BJ (cell line): ENCODE measurements around the gene UPF1. TPM values are rescaled to one million over a fixed set of nuclear protein-coding genes. Genes with fewer than 3 reads are reported as not detected.

Source experiments
- CTCF ChIA-PET: fragments of 350-600 bp; formaldehyde crosslinking; extraction: SDS; loops from one replicate; lab custom pipeline; 2021; ENCODE audit warnings: antibody characterized with exemption, inconsistent platforms; lab: Yijun Ruan, JAX
- POLR2A ChIA-PET: fragments of 300-600 bp; sonication (Branson Sonifier 250); formaldehyde crosslinking; extraction: SDS; loops from one replicate; lab custom pipeline; 2021; ENCODE audit warnings: antibody characterized with exemption; lab: Charles Lee
- DNase-seq: peaks from one replicate; pipeline ENCODE4 v3.0.0-alpha.2; 2011; ENCODE audit warnings: low read depth
- H3K27me3 ChIP-seq: 2 replicates; pipeline ENCODE4 v1.6.0; 2011; ENCODE audit warnings: low read length; ENCODE audit not compliant: control insufficient read depth, insufficient read depth
- H3K36me3 ChIP-seq: 2 replicates; pipeline ENCODE4 v1.5.1; 2011; ENCODE audit warnings: low read length; ENCODE audit not compliant: control insufficient read depth, insufficient read depth
- H3K4me3 ChIP-seq: 2 replicates; pipeline ENCODE4 v1.5.1; 2011; ENCODE audit warnings: low read depth, mild to moderate bottlenecking, control low read depth, low read length
- polyA plus RNA-seq: library from polyadenylated mRNA; depleted of rRNA; stranded (reverse); fragments of >200 nt; gene quantifications from 2 replicates; pipeline ENCODE4 v1.2.3, GENCODE V29; 2011
- TF ChIP-seq, protein P1 (sequence below): IDR thresholded peaks from 2 replicates; pipeline ENCODE4 v1.5.1; 2011; ENCODE audit warnings: low read depth, mild to moderate bottlenecking, control low read depth, inconsistent platforms, low read length, moderate library complexity; ENCODE audit not compliant: insufficient read depth

UPF1 gene
- polyA plus RNA-seq, 1 experiment = 24.1 TPM

DNA sequence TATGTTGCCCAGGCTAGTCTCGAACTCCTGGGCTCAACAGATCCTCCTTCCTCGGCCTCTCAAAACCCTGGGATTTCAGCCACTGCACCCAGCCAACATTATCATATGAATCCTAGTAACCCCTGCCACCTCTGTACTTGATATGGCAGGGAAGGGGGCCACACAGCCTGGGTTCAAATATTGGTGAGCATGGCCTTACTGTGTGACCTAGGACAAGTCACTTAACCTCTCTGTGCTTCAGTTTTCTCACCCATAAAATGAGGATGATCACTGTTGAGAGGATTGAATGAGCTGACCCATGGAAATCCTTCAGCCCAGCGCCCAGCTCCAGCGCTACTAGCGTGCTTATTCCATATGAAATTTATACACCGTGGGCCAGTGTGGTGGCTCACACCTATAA, 37.1 kb upstream of the UPF1 start:
- DNase-seq = no peak
- ChIA-PET POLR2A (interaction anchor here (0.5 kb wide), 1 partner anchor 48 kb away, joined by 6 read pairs; no protein-coding TSS in a partner anchor), CTCF (interaction anchor here (0.7 kb wide), 1 partner anchor 12 kb away, joined by 3 read pairs; no protein-coding TSS in a partner anchor)
- no peaks in the 10 kb centered on the region for H3K36me3 ChIP-seq
- TF ChIP-seq, protein P1, sequence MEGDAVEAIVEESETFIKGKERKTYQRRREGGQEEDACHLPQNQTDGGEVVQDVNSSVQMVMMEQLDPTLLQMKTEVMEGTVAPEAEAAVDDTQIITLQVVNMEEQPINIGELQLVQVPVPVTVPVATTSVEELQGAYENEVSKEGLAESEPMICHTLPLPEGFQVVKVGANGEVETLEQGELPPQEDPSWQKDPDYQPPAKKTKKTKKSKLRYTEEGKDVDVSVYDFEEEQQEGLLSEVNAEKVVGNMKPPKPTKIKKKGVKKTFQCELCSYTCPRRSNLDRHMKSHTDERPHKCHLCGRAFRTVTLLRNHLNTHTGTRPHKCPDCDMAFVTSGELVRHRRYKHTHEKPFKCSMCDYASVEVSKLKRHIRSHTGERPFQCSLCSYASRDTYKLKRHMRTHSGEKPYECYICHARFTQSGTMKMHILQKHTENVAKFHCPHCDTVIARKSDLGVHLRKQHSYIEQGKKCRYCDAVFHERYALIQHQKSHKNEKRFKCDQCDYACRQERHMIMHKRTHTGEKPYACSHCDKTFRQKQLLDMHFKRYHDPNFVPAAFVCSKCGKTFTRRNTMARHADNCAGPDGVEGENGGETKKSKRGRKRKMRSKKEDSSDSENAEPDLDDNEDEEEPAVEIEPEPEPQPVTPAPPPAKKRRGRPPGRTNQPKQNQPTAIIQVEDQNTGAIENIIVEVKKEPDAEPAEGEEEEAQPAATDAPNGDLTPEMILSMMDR = no peak
- no peak overlapping the region for H3K4me3 ChIP-seq
- peaks cover 25% of the 10 kb centered on the region for H3K27me3 ChIP-seq

DNA sequence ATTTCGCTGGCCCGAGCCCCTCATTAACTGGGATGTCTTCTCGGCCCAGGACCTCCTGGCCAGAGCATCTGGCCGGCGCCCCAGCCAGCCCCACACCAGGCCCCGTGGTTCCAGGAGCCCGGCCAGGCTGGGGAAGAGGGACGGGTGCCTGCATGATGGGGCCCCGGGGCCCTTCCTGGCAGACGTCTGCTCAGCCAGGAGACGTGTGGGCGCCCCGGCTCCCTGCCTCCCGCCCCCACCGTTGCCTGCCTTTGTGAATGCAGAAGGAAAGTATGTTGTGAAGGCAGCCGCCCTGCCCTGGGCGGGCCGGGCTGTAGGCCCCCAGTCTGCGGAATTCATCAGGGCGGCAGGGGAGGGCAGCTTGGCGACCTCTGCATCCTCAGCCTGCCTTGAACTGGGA, 36.2 kb upstream of the UPF1 start:
- DNase-seq = no peak
- peaks cover 19% of the 10 kb centered on the region for H3K27me3 ChIP-seq
- H3K4me3 ChIP-seq = no peak overlapping the region
- TF ChIP-seq, protein P1 = no peak
- no peaks in the 10 kb centered on the region for H3K36me3 ChIP-seq
- POLR2A ChIA-PET = no interaction called here
- CTCF ChIA-PET = interaction anchor here (0.6 kb wide), 1 partner anchor 69 kb away, joined by 3 read pairs; no protein-coding TSS in a partner anchor

DNA sequence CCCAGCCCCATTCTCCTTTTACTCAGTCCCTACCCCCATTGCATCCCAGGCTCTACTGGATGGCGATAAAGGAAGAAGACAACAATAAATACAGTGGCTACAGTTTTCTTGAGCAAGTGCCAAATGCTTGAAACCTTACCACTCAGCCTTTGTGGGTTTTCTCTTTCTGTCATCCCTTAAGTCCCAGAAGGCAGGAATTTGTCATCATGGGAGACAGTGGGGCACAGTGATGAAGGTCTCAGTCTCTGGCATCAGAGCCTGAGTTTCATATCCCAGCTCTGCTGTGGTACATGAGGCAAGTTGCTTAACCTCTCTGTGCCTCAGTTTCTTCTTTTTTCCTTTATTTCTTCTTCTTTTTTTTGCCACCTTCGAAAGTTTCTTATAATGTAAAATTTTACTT, 35.5 kb upstream of the UPF1 start:
- peaks cover 17% of the 10 kb centered on the region for H3K27me3 ChIP-seq
- no peak for DNase-seq
- no peaks in the 10 kb centered on the region for H3K36me3 ChIP-seq
- ChIA-PET POLR2A (no interaction called here), CTCF (no interaction called here)
- TF ChIP-seq, protein P1 = no peak
- no peak overlapping the region for H3K4me3 ChIP-seq

DNA sequence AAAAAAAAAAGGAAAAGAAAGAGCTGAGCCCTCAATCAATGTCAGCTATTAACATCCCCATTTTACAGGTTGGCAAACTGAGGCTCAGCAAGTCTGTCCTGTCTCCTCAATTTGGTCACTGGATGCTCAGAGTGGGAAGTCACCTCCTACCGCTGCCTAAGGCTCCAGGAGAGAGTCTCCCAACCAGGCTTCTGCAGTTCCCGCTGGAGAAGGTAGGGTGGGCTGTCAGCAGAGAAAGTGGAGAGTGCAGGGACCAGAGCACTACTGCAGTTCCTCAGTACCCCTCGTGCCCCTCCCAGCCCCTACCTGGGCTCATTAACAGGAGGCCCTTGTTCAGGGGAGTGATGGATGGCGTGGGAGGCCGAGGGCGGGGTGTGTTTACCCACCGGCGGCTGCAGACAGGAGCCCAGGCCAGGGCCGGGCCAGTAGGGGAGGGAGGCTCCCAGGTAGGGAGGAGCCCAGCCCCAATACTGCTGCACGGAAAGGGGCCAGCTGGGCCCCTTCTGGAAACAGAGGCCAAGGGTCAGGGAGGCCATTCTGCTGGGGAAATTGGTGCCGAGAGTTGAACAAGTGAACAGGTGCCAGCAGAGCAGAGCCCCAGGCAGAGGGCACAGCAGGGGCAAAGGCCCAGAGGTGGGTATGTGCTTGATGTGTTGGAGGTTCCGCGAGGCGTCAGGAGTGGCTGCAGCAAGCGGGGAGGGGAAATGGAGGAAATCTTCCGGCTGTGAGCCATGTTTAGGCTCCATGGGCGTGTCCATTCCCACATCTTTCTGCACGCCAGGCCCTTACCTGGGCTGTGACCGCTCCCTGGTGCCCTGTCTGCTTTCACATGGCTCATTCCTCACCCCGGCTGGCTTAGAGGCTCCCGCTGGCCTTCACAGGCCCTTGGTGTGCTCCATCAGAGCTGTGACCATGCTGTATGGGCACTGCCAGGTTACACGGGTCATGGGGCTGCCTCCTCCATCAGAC, 33.1 kb upstream of the UPF1 start:
- no peak for DNase-seq
- H3K27me3 ChIP-seq = 0 out of 2 replicates have a peak, but pooled peaks cover 8% of the 10 kb centered on the region
- no peaks in the 10 kb centered on the region for H3K36me3 ChIP-seq
- H3K4me3 ChIP-seq = no peak overlapping the region
- TF ChIP-seq, protein P1 = no peak
- ChIA-PET CTCF (interaction anchor here (0.6 kb wide), 1 partner anchor 120 kb away, joined by 3 read pairs; no protein-coding TSS in a partner anchor), POLR2A (no interaction called here)

DNA sequence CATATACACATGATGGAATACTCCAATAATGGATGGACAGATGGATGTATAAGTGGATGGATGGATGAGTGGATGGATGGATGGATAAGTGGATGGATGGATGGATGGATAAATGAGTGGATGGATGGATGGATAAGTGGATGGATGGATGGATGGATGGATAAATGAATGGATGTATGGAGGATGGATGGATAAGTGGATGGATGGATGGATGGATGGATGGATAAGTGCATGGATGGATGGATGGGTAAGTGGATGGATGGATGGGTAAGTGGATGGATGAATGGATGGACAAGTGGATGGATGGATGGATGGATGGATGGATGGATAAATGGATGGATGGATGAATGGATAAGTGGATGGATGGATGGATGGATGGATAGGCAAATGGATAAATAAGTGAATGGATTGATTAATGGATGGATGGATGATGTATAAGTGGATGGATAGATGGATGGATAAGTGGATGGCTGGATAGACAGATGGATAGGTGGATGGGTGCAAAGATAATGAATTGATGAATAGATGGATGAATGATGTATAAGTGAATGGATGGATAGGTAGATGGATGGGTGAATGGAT, 32.3 kb upstream of the UPF1 start:
- no peak overlapping the region for H3K4me3 ChIP-seq
- POLR2A ChIA-PET = no interaction called here
- TF ChIP-seq, protein P1 = no peak
- H3K27me3 ChIP-seq = peaks cover 8% of the 10 kb centered on the region; the same call in 1 of the 2 replicates
- no peaks in the 10 kb centered on the region for H3K36me3 ChIP-seq
- no peak for DNase-seq
- CTCF ChIA-PET = no interaction called here
